Measurements from ENCODE around the gene SPATA1. TPM values are rescaled to one million over a fixed set of nuclear protein-coding genes. Genes with fewer than 3 reads are reported as not detected.

The SPATA1 gene
- total and polyA plus RNA-seq, 2 of the 8 experiments (the other 6 are each of a cell fraction or from before 2014, with no cell fraction given) = 0.51 to 1.1 TPM

- CTCF ChIA-PET (ENCODE audit: partially characterized antibody) = interaction anchor here (1.0 to 2.3 kb wide), 6 partner anchors 51 to 548 kb away, joined by 3 to 6 read pairs (median 3); no protein-coding TSS in a partner anchor
- Histone ChIP-seq H3K4me3 (ENCODE audit: extremely low read depth in 1 of 4, insufficient read depth in 2 of 4, low read depth in 3 of 4, low read length in 4 of 4) (peak overlapping the region; percentile 77 to 92 (median 85)), H4K5ac (ENCODE audit: insufficient read length, low read depth, low read length) (no peak overlapping the region), H2BK15ac (ENCODE audit: low read length) (no peak overlapping the region), H3K18ac (ENCODE audit: extremely low read depth, low read length) (no peak overlapping the region), H3K9ac (replicated peaks in 1 of 4; ENCODE audit: extremely low read depth in 1 of 4, low read depth in 3 of 4, low read length in 3 of 4) (peak overlapping the region; percentile 59 to 82 (median 76); a peak in 4 of 7 replicates), H3K9me3 (ENCODE audit: insufficient read depth in 2 of 2, low read depth in 1 of 2, low read length in 1 of 2) (peaks cover 6 to 8% of the 10 kb centered on the region in 2 experiments; a peak in 3 of 4 replicates), H2BK120ac (replicated peaks; ENCODE audit: low read depth, low read length) (no peak overlapping the region), H3K56ac (replicated peaks; ENCODE audit: insufficient read length, low read depth, low read length) (no peak overlapping the region), H3K27me3 (replicated peaks in 1 of 4; ENCODE audit: control insufficient read depth in 3 of 4, extremely low read depth in 1 of 4, insufficient read depth in 3 of 4, low read length in 3 of 4) (peaks cover 2 to 31% (median 20%) of the 10 kb centered on the region in 4 experiments), H3K79me1 (ENCODE audit: low read depth, low read length) (no peaks in the 10 kb centered on the region; the same call in 1 of the 2 replicates), H3K4me2 (ENCODE audit: insufficient read depth in 1 of 2, low read depth in 2 of 2, low read length in 2 of 2) (peak overlapping the region; percentile 80 to 82), H3K23me2 (ENCODE audit: low read depth, low read length) (peaks cover 3% of the 10 kb centered on the region; the same call in 1 of the 2 replicates), H3K4me1 (replicated peaks in 1 of 4; ENCODE audit: control insufficient read depth in 3 of 4, insufficient read depth in 4 of 4, low read length in 3 of 4) (no peaks in the 10 kb centered on the region), H3K36me3 (ENCODE audit: control insufficient read depth in 2 of 4, insufficient read depth in 4 of 4, low read length in 3 of 4) (peaks cover 0 to 15% (median 8%) of the 10 kb centered on the region in 4 experiments; a peak in 4 of 8 replicates), H2BK20ac (ENCODE audit: low read length) (no peak overlapping the region), H3K4ac (replicated peaks; ENCODE audit: insufficient read length, low read depth, low read length) (no peak overlapping the region), H3K14ac (ENCODE audit: insufficient read length) (no peak overlapping the region), H2BK5ac (ENCODE audit: low read depth, low read length) (no peak overlapping the region), H4K20me1 (replicated peaks in 1 of 2; ENCODE audit: control insufficient read depth in 1 of 2, insufficient read depth in 2 of 2, low read length in 2 of 2) (no peaks in the 10 kb centered on the region), H3K23ac (ENCODE audit: insufficient read length) (no peak overlapping the region), H2AK5ac (ENCODE audit: low read depth, low read length) (no peak overlapping the region), H3K27ac (ENCODE audit: low read depth, low read length) (no peak overlapping the region), H4K8ac (ENCODE audit: extremely low read depth, insufficient read depth, low read length) (no peak overlapping the region), H4K91ac (replicated peaks; ENCODE audit: insufficient read length, low read length) (no peak overlapping the region), H2AFZ (ENCODE audit: low read length) (no peak overlapping the region), H2BK12ac (ENCODE audit: low read depth, low read length) (no peak overlapping the region), H3K79me2 (ENCODE audit: control insufficient read depth in 1 of 2, insufficient read depth in 2 of 2, low read length in 2 of 2) (peaks cover 3 to 31% of the 10 kb centered on the region in 2 experiments; a peak in 3 of 4 replicates)
- DNase-seq (ENCODE audit: low read depth in 1 of 2, low spot score in 2 of 2) (no peak), FAIRE-seq (no peak)
- no peak for TF ChIP-seq BRCA1 (IDR thresholded peaks at IDR 0.05; ENCODE audit: low read depth, low read length)
- TF ChIP-seq TBP (IDR thresholded peaks at IDR 0.05; ENCODE audit: low read depth, low read length) = no peak
- no peak for TF ChIP-seq RNF2 (IDR thresholded peaks at IDR 0.05; ENCODE audit: borderline replicate concordance, low read depth, low read length, missing control alignments, poor library complexity, severe bottlenecking)
- no peak for TF ChIP-seq RBBP5 (IDR thresholded peaks at IDR 0.05; ENCODE audit: borderline replicate concordance, low read depth, low read length)
- TF ChIP-seq TEAD4 (IDR thresholded peaks at IDR 0.05; ENCODE audit: low read depth, low read length) = no peak
- POLR2A ChIA-PET (ENCODE audit: partially characterized antibody) = interaction anchor here (1.0 to 1.6 kb wide), 4 partner anchors 20 to 41 kb away, joined by 3 to 6 read pairs (median 4); partner anchors contain the start of genes GNG5 and SPATA1
- WGBS, 2 experiments (ENCODE audit: extremely low coverage in 1 of 2, insufficient coverage in 1 of 2, insufficient read length in 1 of 2, insufficient replicate concordance in 2 of 2, low coverage in 1 of 2, low lambda C conversion rate in 2 of 2, missing lambda C conversion rate in 1 of 2) = 18% methylated on average over 9 of the region's 9 CpGs; no CpG with 5 or more reads in 1 of the 2 experiments
These were observed 26.2 kb upstream of the SPATA1 start for GRCh38 chr1:84479998-84480397.
